ENCODE data around the gene AP4M1. TPM values are rescaled to one million over a fixed set of nuclear protein-coding genes. Genes with fewer than 3 reads are reported as not detected.
A peak's percentile ranks its signal among the peaks of the same experiment; 100 is the strongest.

Gene AP4M1
- total and polyA plus RNA-seq, 9 of the 15 experiments (the other 6 are each of a cell fraction or from before 2014, with no cell fraction given): 1.3 to 30.9 (median 14.1) TPM

DNA sequence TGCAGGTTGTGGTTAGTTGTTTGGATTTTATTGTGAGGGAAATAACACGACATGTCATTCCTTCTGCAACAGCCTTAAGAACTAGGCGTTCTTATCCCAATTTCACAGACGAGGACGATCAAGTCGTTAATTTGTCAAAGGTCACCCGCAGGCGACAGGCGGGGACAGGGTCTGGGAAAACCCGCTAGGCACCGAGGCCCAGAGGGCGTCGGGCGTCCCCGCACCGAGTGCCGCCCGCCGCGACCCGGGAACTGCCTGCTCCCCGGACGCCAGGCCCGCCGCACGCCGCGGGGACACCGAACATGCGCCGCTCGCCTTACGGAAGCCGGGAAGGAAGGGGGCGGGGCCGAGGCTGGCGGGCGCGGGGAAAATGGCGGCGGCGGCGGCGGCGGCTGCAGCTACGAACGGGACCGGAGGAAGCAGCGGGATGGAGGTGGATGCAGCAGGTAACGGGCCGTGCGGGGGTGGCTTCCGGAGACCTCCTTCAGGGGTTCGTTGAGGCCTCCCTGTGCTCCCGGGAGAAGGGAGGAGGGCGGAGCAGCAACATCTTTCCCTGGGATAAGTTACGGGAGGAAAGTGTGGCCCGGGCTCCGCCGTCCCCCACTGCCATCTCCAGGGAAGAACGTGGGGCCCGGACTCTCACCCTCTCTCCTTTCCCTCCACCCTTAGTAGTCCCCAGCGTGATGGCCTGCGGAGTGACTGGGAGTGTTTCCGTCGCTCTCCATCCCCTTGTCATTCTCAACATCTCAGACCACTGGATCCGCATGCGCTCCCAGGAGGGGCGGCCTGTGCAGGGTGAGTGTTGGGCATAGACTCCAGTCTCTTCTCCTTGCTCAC, 12.6 kb upstream of the AP4M1 start, which contains the start of gene COPS6 (continued):
- TF ChIP-seq CBFA2T3 (IDR thresholded peaks at IDR 0.05) (peak; percentile 50; the same call in 1 of the 2 replicates), NCOA4 (IDR thresholded peaks at IDR 0.05; ENCODE audit: partially characterized antibody) (no peak), PRPF4 (IDR thresholded peaks at IDR 0.05; ENCODE audit: insufficient read depth, low read depth, low read length, poor library complexity, severe bottlenecking) (no peak), CHD4 (IDR thresholded peaks at IDR 0.05; ENCODE audit: insufficient read depth, insufficient replicate concordance, low read depth, low read length, poor library complexity, severe bottlenecking) (no peak), CBX8 (IDR thresholded peaks at IDR 0.05; ENCODE audit: borderline replicate concordance, extremely low read depth, low read depth, low read length, poor library complexity, severe bottlenecking) (no peak), ARNT (IDR thresholded peaks at IDR 0.05) (no peak), TBP (optimal IDR thresholded peaks at IDR 0.05; ENCODE audit: low read depth, low read length) (no peak), ZNF224 (CRISPR knock-in tag; IDR thresholded peaks at IDR 0.05) (peak; percentile 96; the same call in 1 of the 2 replicates), RFX1 (IDR thresholded peaks at IDR 0.05) (no peak), RBM15 (IDR thresholded peaks at IDR 0.05; ENCODE audit: insufficient read depth, low read length) (no peak), PYGO2 (tag; IDR thresholded peaks at IDR 0.05) (no peak), ZNF699 (CRISPR knock-in tag; IDR thresholded peaks at IDR 0.05; ENCODE audit: insufficient replicate concordance) (no peak), DDX20 (tag; IDR thresholded peaks at IDR 0.05; ENCODE audit: low read depth) (no peak), C11orf30 (IDR thresholded peaks at IDR 0.05; ENCODE audit: low read depth) (peak; percentile 83), ZNF408 (CRISPR knock-in tag; IDR thresholded peaks at IDR 0.05; ENCODE audit: low read depth) (no peak), TAF15 (IDR thresholded peaks at IDR 0.05; ENCODE audit: low read depth, low read length) (no peak), PHTF2 (CRISPR knock-in tag; IDR thresholded peaks at IDR 0.05) (no peak), SIN3A (IDR thresholded peaks at IDR 0.05; ENCODE audit: borderline replicate concordance in 2 of 2, control insufficient read depth in 1 of 2, low read depth in 2 of 2, low read length in 2 of 2) (peak; percentile 84 to 88; a peak in 2 of 4 replicates)
- TF ChIP-seq, protein P1, sequence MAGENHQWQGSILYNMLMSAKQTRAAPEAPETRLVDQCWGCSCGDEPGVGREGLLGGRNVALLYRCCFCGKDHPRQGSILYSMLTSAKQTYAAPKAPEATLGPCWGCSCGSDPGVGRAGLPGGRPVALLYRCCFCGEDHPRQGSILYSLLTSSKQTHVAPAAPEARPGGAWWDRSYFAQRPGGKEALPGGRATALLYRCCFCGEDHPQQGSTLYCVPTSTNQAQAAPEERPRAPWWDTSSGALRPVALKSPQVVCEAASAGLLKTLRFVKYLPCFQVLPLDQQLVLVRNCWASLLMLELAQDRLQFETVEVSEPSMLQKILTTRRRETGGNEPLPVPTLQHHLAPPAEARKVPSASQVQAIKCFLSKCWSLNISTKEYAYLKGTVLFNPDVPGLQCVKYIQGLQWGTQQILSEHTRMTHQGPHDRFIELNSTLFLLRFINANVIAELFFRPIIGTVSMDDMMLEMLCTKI (IDR thresholded peaks at IDR 0.05; ENCODE audit: partially characterized antibody): no peak
- TF ChIP-seq, protein P2, sequence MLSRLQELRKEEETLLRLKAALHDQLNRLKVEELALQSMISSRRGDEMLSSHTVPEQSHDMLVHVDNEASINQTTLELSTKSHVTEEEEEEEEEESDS (CRISPR knock-in tag; IDR thresholded peaks at IDR 0.05): no peak
- TF ChIP-seq, protein P3, sequence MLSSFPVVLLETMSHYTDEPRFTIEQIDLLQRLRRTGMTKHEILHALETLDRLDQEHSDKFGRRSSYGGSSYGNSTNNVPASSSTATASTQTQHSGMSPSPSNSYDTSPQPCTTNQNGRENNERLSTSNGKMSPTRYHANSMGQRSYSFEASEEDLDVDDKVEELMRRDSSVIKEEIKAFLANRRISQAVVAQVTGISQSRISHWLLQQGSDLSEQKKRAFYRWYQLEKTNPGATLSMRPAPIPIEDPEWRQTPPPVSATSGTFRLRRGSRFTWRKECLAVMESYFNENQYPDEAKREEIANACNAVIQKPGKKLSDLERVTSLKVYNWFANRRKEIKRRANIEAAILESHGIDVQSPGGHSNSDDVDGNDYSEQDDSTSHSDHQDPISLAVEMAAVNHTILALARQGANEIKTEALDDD (IDR thresholded peaks at IDR 0.05): no peak
- TF ChIP-seq, protein P4, sequence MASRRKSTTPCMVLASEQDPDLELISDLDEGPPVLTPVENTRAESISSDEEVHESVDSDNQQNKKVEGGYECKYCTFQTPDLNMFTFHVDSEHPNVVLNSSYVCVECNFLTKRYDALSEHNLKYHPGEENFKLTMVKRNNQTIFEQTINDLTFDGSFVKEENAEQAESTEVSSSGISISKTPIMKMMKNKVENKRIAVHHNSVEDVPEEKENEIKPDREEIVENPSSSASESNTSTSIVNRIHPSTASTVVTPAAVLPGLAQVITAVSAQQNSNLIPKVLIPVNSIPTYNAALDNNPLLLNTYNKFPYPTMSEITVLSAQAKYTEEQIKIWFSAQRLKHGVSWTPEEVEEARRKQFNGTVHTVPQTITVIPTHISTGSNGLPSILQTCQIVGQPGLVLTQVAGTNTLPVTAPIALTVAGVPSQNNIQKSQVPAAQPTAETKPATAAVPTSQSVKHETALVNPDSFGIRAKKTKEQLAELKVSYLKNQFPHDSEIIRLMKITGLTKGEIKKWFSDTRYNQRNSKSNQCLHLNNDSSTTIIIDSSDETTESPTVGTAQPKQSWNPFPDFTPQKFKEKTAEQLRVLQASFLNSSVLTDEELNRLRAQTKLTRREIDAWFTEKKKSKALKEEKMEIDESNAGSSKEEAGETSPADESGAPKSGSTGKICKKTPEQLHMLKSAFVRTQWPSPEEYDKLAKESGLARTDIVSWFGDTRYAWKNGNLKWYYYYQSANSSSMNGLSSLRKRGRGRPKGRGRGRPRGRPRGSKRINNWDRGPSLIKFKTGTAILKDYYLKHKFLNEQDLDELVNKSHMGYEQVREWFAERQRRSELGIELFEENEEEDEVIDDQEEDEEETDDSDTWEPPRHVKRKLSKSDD (conservative IDR thresholded peaks at IDR 0.05; ENCODE audit: low read length): peak; percentile 55; the same call in 1 of the 2 replicates

Data from K562 (cell line).